NT2/D1 (cell line): ENCODE measurements around the gene SPRR2G.

Experiments
- SUZ12 ChIP-seq: IDR thresholded peaks from 2 replicates; pipeline ENCODE4 v1.6.1; 2011; ENCODE audit not compliant: insufficient read length, insufficient read depth; ENCODE audit errors: extremely low read depth
- YY1 ChIP-seq: IDR thresholded peaks from 2 replicates; pipeline ENCODE4 v1.6.1; 2011; ENCODE audit not compliant: insufficient read length, insufficient read depth
- ZNF274 ChIP-seq: IDR thresholded peaks from 2 replicates; pipeline ENCODE4 v1.6.1; 2011; ENCODE audit warnings: mild to moderate bottlenecking, low read depth, low read length

GRCh38 chr1:153120945-153121344, 29.7 kb downstream of the SPRR2G start:
- TF ChIP-seq SUZ12 (no peak), ZNF274 (no peak), YY1 (no peak)
